ENCODE measurements around the gene ARID5B.
A peak's percentile ranks its signal among the peaks of the same experiment; 100 is the strongest.

The ARID5B gene

DNA sequence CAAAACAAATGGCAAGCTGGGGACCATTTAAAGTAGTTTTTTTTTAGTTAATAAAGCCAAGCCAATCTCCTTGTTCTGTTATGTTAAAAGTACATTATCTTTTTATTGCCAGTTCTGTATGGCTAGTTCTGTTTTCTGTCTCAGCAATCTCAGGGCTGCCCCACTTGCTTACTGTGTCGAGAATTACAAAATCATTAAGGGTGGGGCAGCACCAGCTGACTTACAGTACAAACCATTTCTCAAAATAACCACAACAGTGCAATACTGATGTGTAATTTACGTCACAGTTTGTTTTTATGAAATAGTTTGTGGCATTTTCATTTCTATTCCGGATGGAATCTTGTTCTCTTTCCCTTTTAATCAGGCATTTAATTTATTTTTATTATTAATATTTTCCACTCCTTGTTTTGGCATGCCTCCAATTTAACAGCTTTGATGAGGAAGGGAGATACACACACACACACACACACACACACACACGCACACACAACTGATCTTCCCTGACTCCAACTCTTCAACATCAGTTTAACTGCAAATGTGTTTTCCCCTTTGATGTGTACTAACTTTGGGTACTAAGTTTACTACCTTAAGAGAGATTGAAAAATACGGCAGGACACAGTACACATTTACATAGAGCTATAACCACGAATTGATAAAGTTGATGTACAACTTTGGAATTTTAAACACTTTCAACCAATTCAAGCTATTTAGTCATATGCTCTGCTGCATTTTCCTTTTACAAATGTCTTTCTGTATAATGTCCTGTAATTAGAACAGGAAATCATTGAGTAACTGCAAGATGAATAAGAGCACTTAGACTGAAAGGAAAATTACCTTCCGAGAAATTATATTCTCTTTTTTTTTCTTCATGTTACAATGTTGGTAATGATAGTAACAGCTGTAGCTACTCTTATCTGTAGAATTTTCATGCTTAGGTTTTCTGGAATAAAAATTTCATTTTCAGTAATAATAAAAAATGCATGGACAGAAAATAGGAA, 91.5 kb downstream of the ARID5B start:
- DNase-seq (ENCODE audit: low spot score): no peak
- TF ChIP-seq, protein P1, sequence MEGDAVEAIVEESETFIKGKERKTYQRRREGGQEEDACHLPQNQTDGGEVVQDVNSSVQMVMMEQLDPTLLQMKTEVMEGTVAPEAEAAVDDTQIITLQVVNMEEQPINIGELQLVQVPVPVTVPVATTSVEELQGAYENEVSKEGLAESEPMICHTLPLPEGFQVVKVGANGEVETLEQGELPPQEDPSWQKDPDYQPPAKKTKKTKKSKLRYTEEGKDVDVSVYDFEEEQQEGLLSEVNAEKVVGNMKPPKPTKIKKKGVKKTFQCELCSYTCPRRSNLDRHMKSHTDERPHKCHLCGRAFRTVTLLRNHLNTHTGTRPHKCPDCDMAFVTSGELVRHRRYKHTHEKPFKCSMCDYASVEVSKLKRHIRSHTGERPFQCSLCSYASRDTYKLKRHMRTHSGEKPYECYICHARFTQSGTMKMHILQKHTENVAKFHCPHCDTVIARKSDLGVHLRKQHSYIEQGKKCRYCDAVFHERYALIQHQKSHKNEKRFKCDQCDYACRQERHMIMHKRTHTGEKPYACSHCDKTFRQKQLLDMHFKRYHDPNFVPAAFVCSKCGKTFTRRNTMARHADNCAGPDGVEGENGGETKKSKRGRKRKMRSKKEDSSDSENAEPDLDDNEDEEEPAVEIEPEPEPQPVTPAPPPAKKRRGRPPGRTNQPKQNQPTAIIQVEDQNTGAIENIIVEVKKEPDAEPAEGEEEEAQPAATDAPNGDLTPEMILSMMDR (IDR thresholded peaks at IDR 0.05; ENCODE audit: extremely low read depth, missing control alignments): no peak

GRCh38 chr10:61993711-61994401, 92.4 kb downstream of the ARID5B start:
- DNase-seq (ENCODE audit: low spot score): no peak
- TF ChIP-seq, protein P1 (IDR thresholded peaks at IDR 0.05; ENCODE audit: extremely low read depth, missing control alignments): no peak

DNA sequence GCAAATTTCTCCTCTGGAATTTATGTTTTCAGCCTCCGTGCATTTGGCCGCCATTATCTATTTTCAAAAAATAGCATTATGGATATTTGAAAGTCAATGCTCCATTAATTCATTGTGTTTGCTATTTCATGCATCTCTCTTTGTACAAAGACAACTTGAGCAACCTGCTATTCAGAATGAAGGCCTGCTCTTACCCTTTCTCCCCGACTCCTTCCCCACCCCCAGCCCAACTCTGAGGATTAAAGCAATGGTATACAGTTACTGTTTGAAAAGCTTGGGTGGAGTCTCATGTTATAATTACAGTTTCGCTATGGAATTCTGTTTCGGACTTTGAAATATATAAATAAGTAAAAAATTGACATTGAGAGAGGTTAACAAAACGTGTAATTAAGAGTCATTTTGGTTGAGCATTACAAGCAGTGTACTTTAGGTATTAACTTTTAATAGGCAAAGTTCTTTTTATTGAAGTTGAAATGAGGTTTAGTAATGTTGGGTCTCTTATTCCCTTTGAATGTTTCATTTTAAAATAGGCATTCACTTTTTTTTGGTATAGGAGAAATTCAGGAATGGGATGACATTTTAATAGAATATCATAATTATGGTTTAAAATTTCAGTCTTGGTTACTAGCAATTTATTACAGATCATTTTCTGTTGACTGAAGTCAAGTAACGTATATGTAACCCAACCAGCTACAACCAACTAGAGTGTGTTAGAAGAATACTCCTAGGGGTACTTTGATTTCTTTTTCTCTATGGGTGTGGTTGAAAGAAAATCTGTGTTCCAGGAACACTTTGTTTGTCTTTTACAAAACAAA, 93.1 kb downstream of the ARID5B start:
- TF ChIP-seq, protein P1 (IDR thresholded peaks at IDR 0.05; ENCODE audit: extremely low read depth, missing control alignments): no peak
- no peak for DNase-seq (ENCODE audit: low spot score)

DNA sequence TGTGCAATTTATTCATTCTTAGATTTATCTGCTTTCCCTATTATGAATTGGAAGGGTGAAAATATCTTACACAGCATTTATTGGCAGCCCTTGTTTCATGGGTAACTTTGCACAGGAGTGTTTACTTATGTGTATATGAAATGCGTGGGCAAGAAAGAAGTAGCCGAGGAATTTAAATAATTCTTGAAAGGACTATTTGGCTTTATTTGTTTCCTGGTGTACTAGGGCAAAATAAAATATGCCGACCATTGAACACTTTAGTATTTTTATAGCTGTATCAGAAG, 93.7 kb downstream of the ARID5B start:
- no peak for DNase-seq (ENCODE audit: low spot score)
- TF ChIP-seq, protein P1 (IDR thresholded peaks at IDR 0.05; ENCODE audit: extremely low read depth, missing control alignments): no peak

GRCh38 chr10:61998937-61999336, 97.4 kb downstream of the ARID5B start:
- DNase-seq (ENCODE audit: low spot score): no peak
- TF ChIP-seq, protein P1 (IDR thresholded peaks at IDR 0.05; ENCODE audit: extremely low read depth, missing control alignments): no peak

- TF ChIP-seq, protein P1 (IDR thresholded peaks at IDR 0.05; ENCODE audit: extremely low read depth, missing control alignments): no peak
- DNase-seq (ENCODE audit: low spot score): peak; percentile 71
Observed at GRCh38 chr10:62000037-62000603, 98.6 kb downstream of the ARID5B start.
